ENCODE results near the gene METTL4. TPM values are rescaled to one million over a fixed set of nuclear protein-coding genes. Genes with fewer than 3 reads are reported as not detected.

The METTL4 gene
- total and polyA plus RNA-seq, 9 donors: 4.8 to 16.0 (median 8.5) TPM

DNA sequence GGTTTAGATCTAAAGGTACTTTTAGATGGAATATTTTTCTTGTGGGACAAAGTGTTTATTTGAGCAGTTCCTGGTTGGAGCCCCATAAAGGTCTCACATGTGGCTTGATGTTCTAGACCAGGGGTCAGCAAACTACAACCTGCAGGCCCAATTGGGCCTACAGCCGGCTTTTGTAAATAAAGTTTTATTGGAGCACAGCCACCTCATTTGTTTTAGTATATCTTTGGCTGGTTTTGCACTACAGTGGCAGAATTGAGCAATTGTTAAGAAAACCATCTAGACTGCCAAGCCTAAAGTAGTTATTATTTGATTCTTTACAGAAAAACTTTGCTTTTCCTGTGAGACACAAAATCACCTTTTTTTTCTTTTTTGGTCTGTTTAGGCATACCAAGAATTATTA lies 41.7 kb upstream of the METTL4 start:
- H3K9me3 ChIP-seq: no peaks in the 10 kb centered on the region
- H3K27me3 ChIP-seq: no peaks in the 10 kb centered on the region
- DNase-seq: no peak
- no peak overlapping the region for H3K4me3 ChIP-seq
- TF ChIP-seq EP300 (IDR thresholded peaks at IDR 0.05) (no peak), POLR2A (IDR thresholded peaks at IDR 0.05) (no peak)
- TF ChIP-seq, protein P1, sequence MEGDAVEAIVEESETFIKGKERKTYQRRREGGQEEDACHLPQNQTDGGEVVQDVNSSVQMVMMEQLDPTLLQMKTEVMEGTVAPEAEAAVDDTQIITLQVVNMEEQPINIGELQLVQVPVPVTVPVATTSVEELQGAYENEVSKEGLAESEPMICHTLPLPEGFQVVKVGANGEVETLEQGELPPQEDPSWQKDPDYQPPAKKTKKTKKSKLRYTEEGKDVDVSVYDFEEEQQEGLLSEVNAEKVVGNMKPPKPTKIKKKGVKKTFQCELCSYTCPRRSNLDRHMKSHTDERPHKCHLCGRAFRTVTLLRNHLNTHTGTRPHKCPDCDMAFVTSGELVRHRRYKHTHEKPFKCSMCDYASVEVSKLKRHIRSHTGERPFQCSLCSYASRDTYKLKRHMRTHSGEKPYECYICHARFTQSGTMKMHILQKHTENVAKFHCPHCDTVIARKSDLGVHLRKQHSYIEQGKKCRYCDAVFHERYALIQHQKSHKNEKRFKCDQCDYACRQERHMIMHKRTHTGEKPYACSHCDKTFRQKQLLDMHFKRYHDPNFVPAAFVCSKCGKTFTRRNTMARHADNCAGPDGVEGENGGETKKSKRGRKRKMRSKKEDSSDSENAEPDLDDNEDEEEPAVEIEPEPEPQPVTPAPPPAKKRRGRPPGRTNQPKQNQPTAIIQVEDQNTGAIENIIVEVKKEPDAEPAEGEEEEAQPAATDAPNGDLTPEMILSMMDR (IDR thresholded peaks at IDR 0.05): no peak
- intact Hi-C loops (cut with DNase I): no loop called here
- H3K27ac ChIP-seq: no peak overlapping the region
- WGBS, 3 donors: 80 to 88% (median 81%) methylated on average over 1 of the region's 1 CpG
- no peaks in the 10 kb centered on the region for H3K4me1 ChIP-seq (ENCODE audit: insufficient read depth)
- no peaks in the 10 kb centered on the region for H3K36me3 ChIP-seq

DNA sequence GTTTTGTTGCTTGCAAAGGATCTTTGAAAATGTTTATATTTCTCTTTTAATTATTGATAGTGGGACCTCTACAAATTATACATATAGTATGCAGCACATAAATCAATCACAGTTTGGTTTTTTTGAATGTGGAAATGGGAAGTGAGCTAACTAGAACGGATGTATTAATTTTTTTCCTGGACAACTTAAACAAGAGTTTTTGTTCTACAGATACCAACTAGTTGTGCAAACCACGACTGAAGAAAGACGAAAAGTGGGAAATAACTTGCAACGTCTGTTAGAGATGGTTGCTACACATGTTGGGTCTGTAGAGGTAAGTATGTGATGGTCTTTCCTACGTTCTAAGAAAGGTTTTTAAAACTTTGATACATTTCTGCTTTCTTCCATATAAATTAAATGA lies 39.2 kb upstream of the METTL4 start:
- TF ChIP-seq EP300 (IDR thresholded peaks at IDR 0.05) (no peak), POLR2A (IDR thresholded peaks at IDR 0.05) (no peak)
- H3K4me3 ChIP-seq: no peak overlapping the region
- 90 to 92% (median 91%) methylated on average over 5 of the region's 5 CpGs for WGBS, 3 donors

DNA sequence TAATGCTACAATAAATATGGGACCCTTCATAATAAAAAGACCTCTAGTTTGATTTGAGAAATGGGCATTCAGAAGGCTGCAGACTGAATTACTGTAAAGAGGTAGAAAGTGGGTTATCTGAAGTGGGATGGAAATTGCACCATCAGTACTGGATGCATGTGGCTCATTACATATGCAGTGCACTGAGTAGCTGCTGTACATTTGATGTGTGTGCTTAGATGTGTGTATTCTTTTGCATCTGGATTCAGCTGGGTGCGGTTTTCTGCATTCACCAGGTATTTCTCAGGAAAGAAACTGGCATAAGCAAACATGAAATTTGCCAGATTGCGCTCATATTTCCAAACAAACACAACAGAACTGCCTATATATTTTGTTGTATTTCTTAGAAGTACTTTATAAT lies 38.3 kb upstream of the METTL4 start:
- intact Hi-C loops (cut with DNase I): no loop called here
- H3K36me3 ChIP-seq: no peaks in the 10 kb centered on the region
- no peak overlapping the region for H3K4me3 ChIP-seq
- H3K4me1 ChIP-seq (ENCODE audit: insufficient read depth): no peaks in the 10 kb centered on the region
- DNase-seq: no peak
- no peak overlapping the region for H3K27ac ChIP-seq
- H3K9me3 ChIP-seq: no peaks in the 10 kb centered on the region
- TF ChIP-seq POLR2A (IDR thresholded peaks at IDR 0.05): no peak
- no peak for TF ChIP-seq EP300 (IDR thresholded peaks at IDR 0.05)
- TF ChIP-seq, protein P1 (IDR thresholded peaks at IDR 0.05): no peak
- 97 to 98% (median 98%) methylated on average over 2 of the region's 2 CpGs for WGBS, 3 donors
- no peaks in the 10 kb centered on the region for H3K27me3 ChIP-seq

More for the DNA sequence above, 39.2 kb upstream of the METTL4 start:
- no peaks in the 10 kb centered on the region for H3K36me3 ChIP-seq
- H3K9me3 ChIP-seq: no peaks in the 10 kb centered on the region
- DNase-seq: no peak
- no peaks in the 10 kb centered on the region for H3K27me3 ChIP-seq
- intact Hi-C loops (cut with DNase I): no loop called here
- no peak overlapping the region for H3K27ac ChIP-seq
- no peaks in the 10 kb centered on the region for H3K4me1 ChIP-seq (ENCODE audit: insufficient read depth)

DNA sequence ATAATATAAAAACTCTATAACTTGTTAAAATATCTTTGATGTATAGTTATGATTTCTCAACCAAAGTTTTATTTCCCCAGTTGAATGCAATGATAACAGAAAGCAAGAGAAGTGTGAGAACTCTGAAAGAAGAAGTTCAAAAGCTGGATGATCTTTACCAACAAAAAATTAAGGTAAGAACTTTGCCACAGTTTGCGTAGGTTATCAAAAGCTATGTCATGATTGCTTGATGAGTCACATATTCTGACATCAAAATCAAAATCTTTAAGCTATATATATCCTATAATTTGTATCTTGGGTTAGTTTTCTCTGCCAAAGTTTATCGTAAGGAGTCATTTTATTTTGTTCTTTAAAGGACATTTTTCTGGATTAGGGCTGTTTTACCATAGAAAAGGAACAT lies 35.0 kb upstream of the METTL4 start:
- 65 to 69% (median 66%) methylated on average over 2 of the region's 2 CpGs for WGBS, 3 donors
- H3K4me3 ChIP-seq: no peak overlapping the region
- TF ChIP-seq POLR2A (IDR thresholded peaks at IDR 0.05) (no peak), EP300 (IDR thresholded peaks at IDR 0.05) (no peak)
- TF ChIP-seq, protein P1 (IDR thresholded peaks at IDR 0.05): no peak
- no peaks in the 10 kb centered on the region for H3K36me3 ChIP-seq
- no peak for DNase-seq
- no peaks in the 10 kb centered on the region for H3K27me3 ChIP-seq
- no peaks in the 10 kb centered on the region for H3K4me1 ChIP-seq (ENCODE audit: insufficient read depth)
- no peaks in the 10 kb centered on the region for H3K9me3 ChIP-seq
- H3K27ac ChIP-seq: no peak overlapping the region
- intact Hi-C loops (cut with DNase I): no loop called here

DNA sequence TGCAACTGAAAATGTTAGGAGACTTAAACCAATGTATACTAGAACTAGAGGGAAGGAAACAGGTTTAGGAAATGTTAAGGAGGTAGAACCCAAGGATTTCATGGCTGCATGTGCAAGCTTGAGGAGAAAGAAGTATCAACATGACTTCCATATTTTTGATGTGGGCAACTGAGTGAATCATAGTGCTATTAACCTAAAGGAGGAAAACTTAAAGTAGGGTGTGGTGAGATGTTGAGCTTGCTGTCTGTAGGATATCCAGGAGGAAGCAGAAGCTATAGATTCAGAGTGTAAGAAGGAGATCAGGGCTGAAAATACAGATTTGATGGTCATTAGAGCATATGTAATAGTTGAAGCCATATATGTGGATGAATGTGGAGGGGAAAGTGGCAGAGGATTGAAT lies 31.5 kb upstream of the METTL4 start:
- intact Hi-C loops (cut with DNase I): no loop called here
- TF ChIP-seq EP300 (IDR thresholded peaks at IDR 0.05) (no peak), POLR2A (IDR thresholded peaks at IDR 0.05) (no peak)
- TF ChIP-seq, protein P1 (IDR thresholded peaks at IDR 0.05): no peak
- no peak for DNase-seq
- H3K4me3 ChIP-seq: no peak overlapping the region
- no peaks in the 10 kb centered on the region for H3K9me3 ChIP-seq
- H3K36me3 ChIP-seq: no peaks in the 10 kb centered on the region
- no peak overlapping the region for H3K27ac ChIP-seq
- H3K4me1 ChIP-seq (ENCODE audit: insufficient read depth): no peaks in the 10 kb centered on the region
- no peaks in the 10 kb centered on the region for H3K27me3 ChIP-seq
